K562 (cell line): ENCODE data around the gene CALML3. TPM values are rescaled to one million over a fixed set of nuclear protein-coding genes. Genes with fewer than 3 reads are reported as not detected.

Experiments used
- CBFA2T2 ChIP-seq: fragments of 450-650 bp; conservative IDR thresholded peaks from 2 replicates; pipeline ENCODE4 v1.6.1; 2017; ENCODE audit warnings: mild to moderate bottlenecking
- CEBPB ChIP-seq: fragments of 450-650 bp; IDR thresholded peaks from 2 replicates; pipeline ENCODE4 v1.6.1; 2016; ENCODE audit warnings: missing genetic modification characterization, missing compliant biosample characterization
- HLTF ChIP-seq: fragments of 450-650 bp; IDR thresholded peaks from 2 replicates; pipeline ENCODE4 v1.6.1; 2016
- HMBOX1 ChIP-seq: sonication (generic); IDR thresholded peaks from 2 replicates; pipeline ENCODE4 v1.6.1; 2016
- JUND ChIP-seq, 2 experiments: IDR thresholded peaks; 2 replicates in 1 of 2; 3 replicates in 1 of 2; pipeline ENCODE4 v1.6.1; 2011; ENCODE audit warnings: borderline replicate concordance in 2 of 2, low read depth in 2 of 2, low read length in 2 of 2, improper control_type of control experiment in 1 of 2, missing biosample characterization in 1 of 2, missing genetic modification characterization in 1 of 2, missing genetic modification reagents in 1 of 2
- KAT8 ChIP-seq: fragments of 450-650 bp; IDR thresholded peaks from 2 replicates; pipeline ENCODE4 v1.6.1; 2016; ENCODE audit warnings: low read depth, mild to moderate bottlenecking
- MYC ChIP-seq, 2 experiments: fragments of 250-450 bp in 1 of 2; sonication (Bioruptor Pico) in 1 of 2; IDR thresholded peaks; 2 replicates each; pipeline versions ENCODE4 v1.5.1 to v1.6.1; 2012 to 2021; ENCODE audit warnings: low read depth in 2 of 2, borderline replicate concordance in 1 of 2, improper control_type of control experiment in 1 of 2, low read length in 1 of 2, mild to moderate bottlenecking in 1 of 2, moderate library complexity in 1 of 2
- NCOA1 ChIP-seq: fragments of 450-650 bp; IDR thresholded peaks from 2 replicates; pipeline ENCODE4 v1.6.1; 2016; ENCODE audit warnings: low read depth
- PHB ChIP-seq: fragments of 250-450 bp; sonication (Bioruptor Pico); IDR thresholded peaks from 2 replicates; pipeline ENCODE4 v1.5.0; 2021
- PRMT5 ChIP-seq: sonication (generic); formaldehyde crosslinking; IDR thresholded peaks from 2 replicates; pipeline ENCODE4 v1.5.0; 2020; ENCODE audit warnings: missing genetic modification reagents
- RREB1 ChIP-seq: fragments of 250-450 bp; sonication (Bioruptor Pico); IDR thresholded peaks from 2 replicates; pipeline ENCODE4 v1.4.0; 2020
- SMC3 ChIP-seq: conservative IDR thresholded peaks from 2 replicates; pipeline ENCODE4 v1.6.1; 2011; ENCODE audit warnings: low read depth, low read length, improper control_type of control experiment; ENCODE audit not compliant: insufficient read depth
- SRSF7 ChIP-seq: fragments of 200-400 bp; formaldehyde crosslinking; optimal IDR thresholded peaks from 2 replicates; pipeline ENCODE3; 2017; ENCODE audit warnings: mild to moderate bottlenecking, low read depth, low read length
- TAF9B ChIP-seq: fragments of 450-650 bp; IDR thresholded peaks from 2 replicates; pipeline ENCODE4 v1.6.1; 2018; ENCODE audit warnings: mild to moderate bottlenecking; ENCODE audit not compliant: partially characterized antibody
- WHSC1 ChIP-seq: IDR thresholded peaks from one replicate; pipeline ENCODE4 v1.6.1; 2012; ENCODE audit warnings: low read length, control low read depth, inconsistent platforms
- ZKSCAN1 ChIP-seq: fragments of 150-350 bp; IDR thresholded peaks from 2 replicates; pipeline ENCODE4 v1.6.1; 2016; ENCODE audit warnings: low read depth, low read length
- ZNF197 ChIP-seq: fragments of 200-800 bp; sonication (Bioruptor generic); IDR thresholded peaks from 2 replicates; pipeline ENCODE4 v1.6.1; 2016; ENCODE audit warnings: low read depth, missing genetic modification characterization, missing compliant biosample characterization
- ZNF3 ChIP-seq: fragments of 250-450 bp; sonication (Bioruptor Pico); IDR thresholded peaks from 2 replicates; pipeline ENCODE4 v1.5.0; 2021; ENCODE audit warnings: mild to moderate bottlenecking, moderate library complexity
- ZNF449 ChIP-seq: fragments of 250-450 bp; sonication (Bioruptor Pico); IDR thresholded peaks from 2 replicates; pipeline ENCODE4 v1.8.0; 2022; ENCODE audit warnings: moderate library complexity, mild to moderate bottlenecking, inconsistent platforms
- ZNF57 ChIP-seq: fragments of 450-650 bp; formaldehyde crosslinking; IDR thresholded peaks from 2 replicates; pipeline ENCODE4 v1.4.0; 2020; ENCODE audit warnings: mild to moderate bottlenecking, moderate library complexity
- ZNF766 ChIP-seq: fragments of 200-800 bp; sonication (Bioruptor generic); conservative IDR thresholded peaks from 2 replicates; pipeline ENCODE4 v1.6.1; 2016; ENCODE audit warnings: missing genetic modification characterization, missing compliant biosample characterization
- polyA plus RNA-seq, 8 experiments: library from polyadenylated mRNA; depleted of rRNA in 4 of 8; stranded (reverse) in 5 of 8; unstranded in 3 of 8; fragments of >200 nt; fragmentation: Nextera tagmentation in 2 of 8; fragmentation: Illumina TruSeq in 1 of 8; extraction: Ambion mirVana in 2 of 8; extraction: Trizol in 1 of 8; gene quantifications; 2 replicates each; pipeline versions ENCODE4 v1.2.1 to v1.2.3, GENCODE V29; 2011 to 2014; ENCODE audit warnings: inconsistent platforms in 1 of 8, missing spikeins in 1 of 8
- total RNA-seq, 7 experiments: library from RNA; depleted of rRNA in 6 of 7; stranded (reverse); fragments of >200 nt in 6 of 7; fragmentation: Illumina TruSeq in 2 of 7; extraction: Trizol in 2 of 7; gene quantifications; 2 replicates each; pipeline versions ENCODE4 v1.2.1 to v1.2.3, GENCODE V29; 2011 to 2021; ENCODE audit warnings: low replicate concordance in 1 of 7

The CALML3 gene
- total and polyA plus RNA-seq, 9 of the 15 experiments (the other 6 are each of a cell fraction or from before 2014, with no cell fraction given): not detected

- no peak for TF ChIP-seq RREB1 (CRISPR knock-in tag)
- no peak for TF ChIP-seq PRMT5 (CRISPR knock-in tag)
- no peak for TF ChIP-seq NCOA1
- TF ChIP-seq SMC3: no peak
- peak; percentile 25 for TF ChIP-seq WHSC1
- TF ChIP-seq PHB (CRISPR knock-in tag): no peak
- no peak for TF ChIP-seq HLTF
- TF ChIP-seq TAF9B: peak; percentile 49
- peak; percentile 51; the same call in 1 of the 2 replicates for TF ChIP-seq HMBOX1
- no peak for TF ChIP-seq SRSF7
- TF ChIP-seq ZKSCAN1: no peak
- no peak for TF ChIP-seq KAT8
- peak; percentile 46; the same call in 1 of the 2 replicates for TF ChIP-seq MYC (IDR thresholded peaks at IDR 0.05; ENCODE audit: low read depth, low read length)
- 0 out of 2 replicates have a peak, but pooled peaks have one; percentile 43 for TF ChIP-seq MYC (CRISPR knock-in tag; IDR thresholded peaks at IDR 0.05; ENCODE audit: borderline replicate concordance, low read depth)
- no peak for TF ChIP-seq ZNF57
- TF ChIP-seq JUND (IDR thresholded peaks at IDR 0.05; ENCODE audit: borderline replicate concordance, low read depth, low read length): no peak; the same call in 1 of the 2 replicates
- TF ChIP-seq JUND (tag; IDR thresholded peaks at IDR 0.05; ENCODE audit: borderline replicate concordance, low read depth, low read length): no peak
- 0 out of 2 replicates have a peak, but pooled peaks have one; percentile 43 for TF ChIP-seq ZNF766 (CRISPR knock-in tag)
- TF ChIP-seq ZNF3: no peak
- TF ChIP-seq CEBPB (tag): no peak
- TF ChIP-seq CBFA2T2: peak; percentile 76
- no peak for TF ChIP-seq ZNF449 (CRISPR knock-in tag)
- no peak for TF ChIP-seq ZNF197
These were observed 46.6 kb upstream of the CALML3 start (continued) for GRCh38 chr10:5477948-5478693.
